T-helper 1 cell (primary cell): ENCODE data around the gene EXOC6B.
"Not testable (repeated sequence)": the region's sequence is repeated elsewhere in the genome, so short reads cannot be mapped to it uniquely, and the experiment has no call there.

Experiments used
- DNase-seq, 5 donors: peaks; one replicate each; pipeline ENCODE4 v3.0.0-alpha.2; 2012 to 2020

EXOC6B gene

GRCh38 chr2:72425996-72426395 lies 399.8 kb downstream of the EXOC6B start:
- no peak for DNase-seq

- no peak for DNase-seq
These were observed 402.1 kb downstream of the EXOC6B start for GRCh38 chr2:72423756-72424155.

GRCh38 chr2:72421771-72422379 lies 404.0 kb downstream of the EXOC6B start:
- not testable (repeated sequence) for DNase-seq

- no peak for DNase-seq
These were observed 409.9 kb downstream of the EXOC6B start for GRCh38 chr2:72415781-72416475.

GRCh38 chr2:72415241-72415661 lies 410.6 kb downstream of the EXOC6B start:
- no peak for DNase-seq

GRCh38 chr2:72414137-72414760 lies 411.6 kb downstream of the EXOC6B start:
- no peak for DNase-seq

GRCh38 chr2:72413716-72414115 lies 412.1 kb downstream of the EXOC6B start:
- DNase-seq = no peak

GRCh38 chr2:72412214-72412613 lies 413.6 kb downstream of the EXOC6B start:
- no peak for DNase-seq

- no peak for DNase-seq
These were observed 426.0 kb downstream of the EXOC6B start for GRCh38 chr2:72399879-72400278.

GRCh38 chr2:72395096-72395495 lies 430.7 kb downstream of the EXOC6B start:
- no peak for DNase-seq

- DNase-seq = no peak
These were observed 431.2 kb downstream of the EXOC6B start for GRCh38 chr2:72394541-72395070.

- no peak for DNase-seq
These were observed 436.4 kb downstream of the EXOC6B start for GRCh38 chr2:72389447-72389846.

GRCh38 chr2:72388263-72388662 lies 437.6 kb downstream of the EXOC6B start:
- DNase-seq = no peak

- DNase-seq = no peak
These were observed 439.5 kb downstream of the EXOC6B start for GRCh38 chr2:72386288-72386687.

- DNase-seq = no peak
These were observed 447.0 kb downstream of the EXOC6B start for GRCh38 chr2:72378753-72379348.

GRCh38 chr2:72367530-72368225 lies 458.2 kb downstream of the EXOC6B start:
- no peak for DNase-seq

- DNase-seq = no peak
These were observed 462.4 kb downstream of the EXOC6B start for GRCh38 chr2:72363406-72363805.

GRCh38 chr2:72362733-72363132 lies 463.1 kb downstream of the EXOC6B start:
- no peak for DNase-seq

- DNase-seq = no peak
These were observed 464.3 kb downstream of the EXOC6B start for GRCh38 chr2:72361521-72361920.

- DNase-seq = no peak
These were observed 464.8 kb downstream of the EXOC6B start for GRCh38 chr2:72361042-72361441.

GRCh38 chr2:72350852-72351251 lies 475.0 kb downstream of the EXOC6B start:
- DNase-seq = no peak

GRCh38 chr2:72349016-72349415 lies 476.8 kb downstream of the EXOC6B start:
- no peak for DNase-seq

GRCh38 chr2:72347081-72347480 lies 478.8 kb downstream of the EXOC6B start:
- DNase-seq = no peak
